Cortex of kidney (tissue), 1 donor: Measurements from ENCODE around the gene MAD1L1.

Source experiments
- DNase-seq: peaks from one replicate; lab custom pipeline; 2025; lab: John Stamatoyannopoulos, UW

The MAD1L1 gene

GRCh38 chr7:2031451-2031845, 201.3 kb downstream of the MAD1L1 start:
- no peak for DNase-seq

- DNase-seq, result no peak
These were observed 202.0 kb downstream of the MAD1L1 start for GRCh38 chr7:2030475-2031450.

GRCh38 chr7:2029936-2030335, 202.8 kb downstream of the MAD1L1 start:
- no peak for DNase-seq

GRCh38 chr7:2029211-2029905, 203.4 kb downstream of the MAD1L1 start:
- DNase-seq, result no peak

GRCh38 chr7:2028733-2029132, 204.0 kb downstream of the MAD1L1 start:
- no peak for DNase-seq

- DNase-seq, result no peak
These were observed 207.6 kb downstream of the MAD1L1 start for GRCh38 chr7:2025188-2025587.

- no peak for DNase-seq
These were observed 208.2 kb downstream of the MAD1L1 start for GRCh38 chr7:2024567-2024918.

- no peak for DNase-seq
These were observed 208.7 kb downstream of the MAD1L1 start for GRCh38 chr7:2023877-2024566.

GRCh38 chr7:2022737-2023250, 210.0 kb downstream of the MAD1L1 start:
- DNase-seq, result no peak

- no peak for DNase-seq
These were observed 210.7 kb downstream of the MAD1L1 start for GRCh38 chr7:2022021-2022409.

- no peak for DNase-seq
These were observed 212.8 kb downstream of the MAD1L1 start for GRCh38 chr7:2019711-2020511.

GRCh38 chr7:2019461-2019710, 213.4 kb downstream of the MAD1L1 start:
- no peak for DNase-seq

- DNase-seq, result no peak
These were observed 213.9 kb downstream of the MAD1L1 start for GRCh38 chr7:2018569-2019460.

- no peak for DNase-seq
These were observed 214.7 kb downstream of the MAD1L1 start for GRCh38 chr7:2017914-2018568.

- no peak for DNase-seq
These were observed 215.3 kb downstream of the MAD1L1 start for GRCh38 chr7:2017481-2017891.

- no peak for DNase-seq
These were observed 215.8 kb downstream of the MAD1L1 start for GRCh38 chr7:2016761-2017480.

- no peak for DNase-seq
These were observed 216.6 kb downstream of the MAD1L1 start for GRCh38 chr7:2016021-2016631.

GRCh38 chr7:2015251-2015871, 217.4 kb downstream of the MAD1L1 start:
- DNase-seq, result no peak
